ENCODE results near the gene NALF2. TPM values are rescaled to one million over a fixed set of nuclear protein-coding genes. Genes with fewer than 3 reads are reported as not detected.

Gene NALF2
- total and polyA plus RNA-seq, 10 donors, result 0.03 to 3.7 (median 0.12) TPM; not detected in 2

- TF ChIP-seq CTCF (IDR thresholded peaks at IDR 0.05 in 8 of 11, conservative IDR thresholded peaks at IDR 0.05 in 3 of 11) (no peak), POLR2A (IDR thresholded peaks at IDR 0.05) (no peak), POLR2AphosphoS5 (IDR thresholded peaks at IDR 0.05) (no peak)
- Histone ChIP-seq H3K27me3 (replicated peaks in 1 of 7) (peaks cover 0 to 12% (median 0%) of the 10 kb centered on the region in 7 donors), H3K4me3 (no peak overlapping the region), H3K4me1 (peaks cover 0 to 14% (median 0%) of the 10 kb centered on the region in 6 donors), H3K27ac (no peak overlapping the region), H3K36me3 (no peaks in the 10 kb centered on the region), H3K9me3 (no peaks in the 10 kb centered on the region)
- intact Hi-C loops (cut with DNase I; ENCODE audit: low total_unique reads), result loop anchor here (10.0 kb wide), 2 partner anchors 75 to 555 kb away; partner anchors contain the start of gene EDA
- no peak for DNase-seq
- 38 to 48% (median 41%) methylated on average over 4 of the region's 4 CpGs for WGBS, 5 donors
Measured at GRCh38 chrX:69539437-69539836, 35.3 kb downstream of the NALF2 start.

GRCh38 chrX:69541956-69542355 is 37.8 kb downstream of the NALF2 start:
- Histone ChIP-seq H3K4me1 (peaks cover 0 to 14% (median 0%) of the 10 kb centered on the region in 6 donors), H3K27ac (no peak overlapping the region), H3K4me3 (no peak overlapping the region), H3K36me3 (no peaks in the 10 kb centered on the region), H3K9me3 (peaks cover 0 to 6% (median 0%) of the 10 kb centered on the region in 8 donors), H3K27me3 (replicated peaks in 1 of 7) (peaks cover 0 to 12% (median 0%) of the 10 kb centered on the region in 7 donors)
- TF ChIP-seq CTCF (IDR thresholded peaks at IDR 0.05 in 8 of 11, conservative IDR thresholded peaks at IDR 0.05 in 3 of 11) (no peak), POLR2A (IDR thresholded peaks at IDR 0.05) (no peak), POLR2AphosphoS5 (IDR thresholded peaks at IDR 0.05) (no peak)
- DNase-seq, result no peak
- 43 to 87% (median 73%) methylated on average over 3 of the region's 3 CpGs for WGBS, 5 donors
- intact Hi-C loops (cut with DNase I; ENCODE audit: low total_unique reads), result no loop called here

GRCh38 chrX:69543572-69543971 is 39.4 kb downstream of the NALF2 start:
- Histone ChIP-seq H3K36me3 (no peaks in the 10 kb centered on the region), H3K27ac (no peak overlapping the region), H3K27me3 (replicated peaks in 1 of 7) (peaks cover 0 to 4% (median 0%) of the 10 kb centered on the region in 7 donors), H3K9me3 (peaks cover 0 to 14% (median 0%) of the 10 kb centered on the region in 8 donors), H3K4me1 (peaks cover 0 to 9% (median 0%) of the 10 kb centered on the region in 6 donors), H3K4me3 (no peak overlapping the region)
- TF ChIP-seq CTCF (IDR thresholded peaks at IDR 0.05 in 8 of 11, conservative IDR thresholded peaks at IDR 0.05 in 3 of 11) (no peak), POLR2AphosphoS5 (IDR thresholded peaks at IDR 0.05) (no peak), POLR2A (IDR thresholded peaks at IDR 0.05) (no peak)
- intact Hi-C loops (cut with DNase I; ENCODE audit: low total_unique reads), result no loop called here
- DNase-seq, result no peak
- 58 to 76% (median 65%) methylated on average over 3 of the region's 3 CpGs for WGBS, 5 donors

GRCh38 chrX:69546417-69546816 is 42.3 kb downstream of the NALF2 start:
- Histone ChIP-seq H3K27ac (no peak overlapping the region), H3K4me3 (no peak overlapping the region), H3K27me3 (replicated peaks in 1 of 7) (no peaks in the 10 kb centered on the region), H3K9me3 (peaks cover 0 to 14% (median 0%) of the 10 kb centered on the region in 8 donors), H3K36me3 (no peaks in the 10 kb centered on the region), H3K4me1 (no peaks in the 10 kb centered on the region)
- intact Hi-C loops (cut with DNase I; ENCODE audit: low total_unique reads), result no loop called here
- no peak for TF ChIP-seq CTCF (IDR thresholded peaks at IDR 0.05 in 8 of 11, conservative IDR thresholded peaks at IDR 0.05 in 3 of 11)
- TF ChIP-seq POLR2A (IDR thresholded peaks at IDR 0.05), result no peak
- no peak for TF ChIP-seq POLR2AphosphoS5 (IDR thresholded peaks at IDR 0.05)
- 67 to 91% (median 76%) methylated on average over 2 to 8 of the region's 8 CpGs for WGBS, 5 donors
- no peak for DNase-seq

All from spleen (tissue), 11 donors.